ENCODE data around the gene PLEKHA6. TPM values are rescaled to one million over a fixed set of nuclear protein-coding genes. Genes with fewer than 3 reads are reported as not detected.
A peak's percentile ranks its signal among the peaks of the same experiment; 100 is the strongest.

Gene PLEKHA6
- total and polyA plus RNA-seq, 5 donors from 2014 or later, result 0.17 TPM; not detected in 4

GRCh38 chr1:204251926-204252689 lies 107.6 kb downstream of the PLEKHA6 start:
- Mint-ChIP-seq H3K36me3 (no peaks in the 10 kb centered on the region), H3K27ac (peak overlapping the region in 1 of 3 donors; percentile 39), H3K4me1 (no peaks in the 10 kb centered on the region), H3K4me3 (no peak overlapping the region), H3K9me3 (peaks cover 0 to 1% (median 0%) of the 10 kb centered on the region in 7 donors), H3K27me3 (peaks cover 4% of the 10 kb centered on the region)
- DNase-seq (no peak), ATAC-seq (ENCODE audit: low read depth in 2 of 2) (no peak)
- no peaks in the 10 kb centered on the region for H3K4me1 ChIP-seq (ENCODE audit: control insufficient read depth, insufficient read depth, low read length, poor library complexity, severe bottlenecking)
- no peak overlapping the region for H3K27ac ChIP-seq (ENCODE audit: insufficient read depth, low read length, poor library complexity, severe bottlenecking)
- H3K27me3 ChIP-seq (ENCODE audit: control insufficient read depth, insufficient read depth, low read length), result no peaks in the 10 kb centered on the region
- H3K36me3 ChIP-seq (ENCODE audit: control insufficient read depth, insufficient read depth, low read length), result no peaks in the 10 kb centered on the region
- no peak overlapping the region for H3K4me3 ChIP-seq (ENCODE audit: low read depth, low read length)
- no peaks in the 10 kb centered on the region for H3K9me3 ChIP-seq (ENCODE audit: control insufficient read depth in 2 of 2, low read length in 2 of 2)

- no peaks in the 10 kb centered on the region for H3K27me3 ChIP-seq (ENCODE audit: control insufficient read depth, insufficient read depth, low read length)
- H3K9me3 ChIP-seq (ENCODE audit: control insufficient read depth in 2 of 2, low read length in 2 of 2), result no peaks in the 10 kb centered on the region
- H3K27ac ChIP-seq (ENCODE audit: insufficient read depth, low read length, poor library complexity, severe bottlenecking), result no peak overlapping the region
- no peaks in the 10 kb centered on the region for H3K4me1 ChIP-seq (ENCODE audit: control insufficient read depth, insufficient read depth, low read length, poor library complexity, severe bottlenecking)
- no peaks in the 10 kb centered on the region for H3K36me3 Mint-ChIP-seq
- DNase-seq (no peak), ATAC-seq (ENCODE audit: low read depth in 2 of 2) (no peak)
- H3K27ac Mint-ChIP-seq, result no peak overlapping the region
- H3K4me1 Mint-ChIP-seq, result no peaks in the 10 kb centered on the region
- H3K4me3 ChIP-seq (ENCODE audit: low read depth, low read length), result no peak overlapping the region
- H3K4me3 Mint-ChIP-seq, result no peak overlapping the region
- H3K9me3 Mint-ChIP-seq, result peaks cover 0 to 1% (median 0%) of the 10 kb centered on the region in 7 donors
- H3K36me3 ChIP-seq (ENCODE audit: control insufficient read depth, insufficient read depth, low read length), result no peaks in the 10 kb centered on the region
- peaks cover 9% of the 10 kb centered on the region for H3K27me3 Mint-ChIP-seq
Observed at GRCh38 chr1:204251286-204251685, 108.4 kb downstream of the PLEKHA6 start.

- DNase-seq, result no peak
- Histone ChIP-seq H3K4me1 (ENCODE audit: control insufficient read depth, insufficient read depth, low read length, poor library complexity, severe bottlenecking) (no peaks in the 10 kb centered on the region), H3K27me3 (ENCODE audit: control insufficient read depth, insufficient read depth, low read length) (no peaks in the 10 kb centered on the region), H3K9me3 (ENCODE audit: control insufficient read depth in 2 of 2, low read length in 2 of 2) (no peaks in the 10 kb centered on the region), H3K27ac (ENCODE audit: insufficient read depth, low read length, poor library complexity, severe bottlenecking) (no peak overlapping the region), H3K36me3 (ENCODE audit: control insufficient read depth, insufficient read depth, low read length) (no peaks in the 10 kb centered on the region), H3K4me3 (ENCODE audit: low read depth, low read length) (no peak overlapping the region)
- Mint-ChIP-seq H3K4me3 (no peak overlapping the region), H3K27ac (no peak overlapping the region), H3K27me3 (peaks cover 7% of the 10 kb centered on the region), H3K9me3 (no peaks in the 10 kb centered on the region), H3K4me1 (no peaks in the 10 kb centered on the region), H3K36me3 (no peaks in the 10 kb centered on the region)
- ATAC-seq (ENCODE audit: low read depth in 2 of 2), result no peak
Observed at GRCh38 chr1:204250428-204251030, 109.2 kb downstream of the PLEKHA6 start.

GRCh38 chr1:204249736-204250427 lies 109.8 kb downstream of the PLEKHA6 start:
- Mint-ChIP-seq H3K9me3 (no peaks in the 10 kb centered on the region), H3K27ac (peak overlapping the region in 1 of 3 donors; percentile 11), H3K36me3 (no peaks in the 10 kb centered on the region), H3K4me3 (no peak overlapping the region), H3K27me3 (peaks cover 7% of the 10 kb centered on the region), H3K4me1 (no peaks in the 10 kb centered on the region)
- DNase-seq (no peak), ATAC-seq (ENCODE audit: low read depth in 2 of 2) (no peak)
- Histone ChIP-seq H3K4me1 (ENCODE audit: control insufficient read depth, insufficient read depth, low read length, poor library complexity, severe bottlenecking) (no peaks in the 10 kb centered on the region), H3K36me3 (ENCODE audit: control insufficient read depth, insufficient read depth, low read length) (no peaks in the 10 kb centered on the region), H3K27ac (ENCODE audit: insufficient read depth, low read length, poor library complexity, severe bottlenecking) (no peak overlapping the region), H3K27me3 (ENCODE audit: control insufficient read depth, insufficient read depth, low read length) (no peaks in the 10 kb centered on the region), H3K9me3 (ENCODE audit: control insufficient read depth in 2 of 2, low read length in 2 of 2) (no peaks in the 10 kb centered on the region), H3K4me3 (ENCODE audit: low read depth, low read length) (no peak overlapping the region)

GRCh38 chr1:204248954-204249353 lies 110.8 kb downstream of the PLEKHA6 start:
- H3K4me3 Mint-ChIP-seq, result no peak overlapping the region
- ATAC-seq (ENCODE audit: low read depth in 2 of 2) (no peak), DNase-seq (no peak)
- H3K4me1 Mint-ChIP-seq, result no peaks in the 10 kb centered on the region
- Histone ChIP-seq H3K9me3 (ENCODE audit: control insufficient read depth in 2 of 2, low read length in 2 of 2) (no peaks in the 10 kb centered on the region), H3K27ac (ENCODE audit: insufficient read depth, low read length, poor library complexity, severe bottlenecking) (no peak overlapping the region), H3K4me3 (ENCODE audit: low read depth, low read length) (no peak overlapping the region), H3K27me3 (ENCODE audit: control insufficient read depth, insufficient read depth, low read length) (no peaks in the 10 kb centered on the region), H3K36me3 (ENCODE audit: control insufficient read depth, insufficient read depth, low read length) (no peaks in the 10 kb centered on the region), H3K4me1 (ENCODE audit: control insufficient read depth, insufficient read depth, low read length, poor library complexity, severe bottlenecking) (no peaks in the 10 kb centered on the region)
- H3K27ac Mint-ChIP-seq, result no peak overlapping the region
- no peaks in the 10 kb centered on the region for H3K36me3 Mint-ChIP-seq
- no peaks in the 10 kb centered on the region for H3K9me3 Mint-ChIP-seq
- peaks cover 7% of the 10 kb centered on the region for H3K27me3 Mint-ChIP-seq

- no peak overlapping the region for H3K4me3 Mint-ChIP-seq
- no peaks in the 10 kb centered on the region for H3K4me1 ChIP-seq (ENCODE audit: control insufficient read depth, insufficient read depth, low read length, poor library complexity, severe bottlenecking)
Observed at GRCh38 chr1:204246876-204247275, 112.9 kb downstream of the PLEKHA6 start.

GRCh38 chr1:204242920-204243319 lies 116.8 kb downstream of the PLEKHA6 start:
- no peaks in the 10 kb centered on the region for H3K4me1 Mint-ChIP-seq
- DNase-seq, result no peak
- H3K27me3 ChIP-seq (ENCODE audit: control insufficient read depth, insufficient read depth, low read length), result no peaks in the 10 kb centered on the region
- H3K9me3 ChIP-seq (ENCODE audit: control insufficient read depth in 2 of 2, low read length in 2 of 2), result no peaks in the 10 kb centered on the region
- no peak overlapping the region for H3K27ac Mint-ChIP-seq
- H3K36me3 ChIP-seq (ENCODE audit: control insufficient read depth, insufficient read depth, low read length), result no peaks in the 10 kb centered on the region
- no peaks in the 10 kb centered on the region for H3K36me3 Mint-ChIP-seq
- no peak overlapping the region for H3K27ac ChIP-seq (ENCODE audit: insufficient read depth, low read length, poor library complexity, severe bottlenecking)
- H3K4me1 ChIP-seq (ENCODE audit: control insufficient read depth, insufficient read depth, low read length, poor library complexity, severe bottlenecking), result no peaks in the 10 kb centered on the region
- peaks cover 17% of the 10 kb centered on the region for H3K27me3 Mint-ChIP-seq
- no peak overlapping the region for H3K4me3 ChIP-seq (ENCODE audit: low read depth, low read length)
- no peak overlapping the region for H3K4me3 Mint-ChIP-seq
- ATAC-seq (ENCODE audit: low read depth in 2 of 2), result no peak
- peaks cover 0 to 1% (median 0%) of the 10 kb centered on the region in 7 donors for H3K9me3 Mint-ChIP-seq

More at GRCh38 chr1:204246876-204247275, 112.9 kb downstream of the PLEKHA6 start:
- peaks cover 0 to 1% (median 0%) of the 10 kb centered on the region in 7 donors for H3K9me3 Mint-ChIP-seq
- H3K27me3 Mint-ChIP-seq, result peaks cover 7% of the 10 kb centered on the region
- DNase-seq (no peak), ATAC-seq (ENCODE audit: low read depth in 2 of 2) (no peak)
- no peaks in the 10 kb centered on the region for H3K36me3 Mint-ChIP-seq
- no peak overlapping the region for H3K4me3 ChIP-seq (ENCODE audit: low read depth, low read length)
- H3K36me3 ChIP-seq (ENCODE audit: control insufficient read depth, insufficient read depth, low read length), result no peaks in the 10 kb centered on the region
- H3K27ac Mint-ChIP-seq, result no peak overlapping the region
- no peaks in the 10 kb centered on the region for H3K27me3 ChIP-seq (ENCODE audit: control insufficient read depth, insufficient read depth, low read length)
- no peaks in the 10 kb centered on the region for H3K4me1 Mint-ChIP-seq
- no peaks in the 10 kb centered on the region for H3K9me3 ChIP-seq (ENCODE audit: control insufficient read depth in 2 of 2, low read length in 2 of 2)
- H3K27ac ChIP-seq (ENCODE audit: insufficient read depth, low read length, poor library complexity, severe bottlenecking), result no peak overlapping the region

Measured in CD4-positive, CD25-positive, alpha-beta regulatory T cell (primary cell).